GM18508 (cell line): ENCODE data around the gene ARHGEF10L.

Experiments
- ATAC-seq: cut with Tn5 transposase; IDR thresholded peaks from one replicate; pipeline ENCODE4 v1.9.1; 2021; ENCODE audit warnings: moderate number of reproducible peaks; ENCODE audit not compliant: insufficient read depth, unreplicated experiment

Gene ARHGEF10L

GRCh38 chr1:17566417-17566816 is 26.9 kb downstream of the ARHGEF10L start:
- no peak for ATAC-seq

DNA sequence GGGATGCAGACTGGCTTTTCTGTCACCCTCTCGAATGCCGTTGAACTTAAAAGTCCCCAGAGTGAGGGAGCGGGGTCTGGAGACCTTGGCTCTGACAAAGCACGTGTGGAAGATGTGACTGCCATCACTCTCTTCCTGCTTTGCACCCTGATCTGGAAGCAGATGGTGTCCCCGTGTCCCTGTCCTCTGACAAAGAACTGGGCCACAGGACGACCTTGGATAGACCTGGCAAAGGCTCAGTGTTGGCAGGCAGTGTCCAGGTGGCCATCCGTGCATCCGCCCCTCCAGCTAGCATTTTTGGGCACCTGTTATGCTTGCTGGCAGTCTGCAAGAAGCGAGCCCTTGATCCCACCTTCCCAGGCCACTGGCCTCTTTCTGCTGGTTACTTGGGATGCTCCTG is 27.4 kb downstream of the ARHGEF10L start:
- no peak for ATAC-seq

GRCh38 chr1:17567582-17567981 is 28.1 kb downstream of the ARHGEF10L start:
- no peak for ATAC-seq

- ATAC-seq = no peak
These were observed 28.8 kb downstream of the ARHGEF10L start for GRCh38 chr1:17568014-17568900.

DNA sequence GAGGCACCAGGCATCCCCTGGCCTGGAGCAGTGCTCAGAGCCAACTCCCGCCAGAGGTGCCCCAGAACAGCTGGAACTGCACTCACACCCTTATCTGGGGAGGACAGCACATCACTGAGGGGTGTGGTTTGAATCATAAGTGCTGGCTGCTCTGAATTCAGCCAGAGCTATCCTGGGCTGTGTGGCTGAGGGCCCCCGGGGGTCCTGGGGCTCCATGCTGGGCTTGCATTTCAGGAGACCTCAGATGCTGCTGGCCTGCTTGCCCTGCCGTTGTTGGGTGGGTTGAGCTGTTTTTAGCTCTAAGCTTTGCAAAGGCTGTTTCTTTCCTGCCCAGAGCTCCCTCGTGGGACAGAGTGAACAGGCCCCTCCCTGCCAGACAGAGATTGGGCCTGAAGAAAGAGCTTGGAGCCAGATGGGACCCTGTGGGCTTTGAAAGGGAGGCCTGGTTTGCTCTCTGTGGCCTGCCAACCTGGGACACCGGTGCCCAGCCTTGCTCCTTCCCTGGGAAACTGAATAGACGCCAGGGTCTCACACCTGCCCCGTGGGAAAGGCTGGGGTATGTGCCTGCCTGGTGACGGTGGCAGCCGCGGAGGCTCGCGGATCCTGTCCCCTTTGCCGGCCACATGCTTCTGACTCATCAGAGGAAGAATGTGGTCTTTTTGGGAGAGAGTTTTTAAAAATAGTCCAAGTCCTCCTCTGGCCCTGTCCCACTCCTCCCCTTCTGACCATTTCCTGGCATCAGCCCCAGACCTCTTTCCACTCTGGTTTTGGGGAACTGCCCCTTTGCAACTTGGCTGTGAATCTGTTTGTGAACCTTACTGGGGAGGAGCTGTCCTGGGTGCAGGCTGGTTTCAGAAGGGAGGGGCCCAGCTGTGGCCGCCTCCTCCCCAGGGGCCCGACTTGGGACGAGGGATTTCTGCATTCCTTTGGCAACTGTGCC is 30.0 kb downstream of the ARHGEF10L start:
- no peak for ATAC-seq

DNA sequence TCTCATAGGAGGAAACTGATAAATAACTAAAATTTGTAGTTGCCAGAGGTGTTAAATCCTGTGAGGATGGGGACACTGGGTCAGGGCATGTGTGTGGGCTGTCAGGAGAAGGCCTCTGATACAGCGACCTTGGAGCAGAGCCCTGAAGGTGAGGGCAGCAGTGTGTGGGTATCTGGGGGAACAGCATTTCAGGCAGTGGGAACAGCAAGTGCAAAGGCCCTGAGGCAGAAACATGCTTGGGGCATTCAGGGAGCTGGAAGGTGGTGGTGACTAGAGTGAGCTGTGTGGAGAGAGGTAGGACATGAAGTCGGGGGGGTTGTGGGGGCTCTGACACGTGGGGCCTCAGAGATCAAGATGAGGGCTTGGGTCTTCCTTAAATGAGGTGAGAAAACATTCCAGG is 30.7 kb downstream of the ARHGEF10L start:
- ATAC-seq = no peak

- ATAC-seq = no peak
These were observed 32.9 kb downstream of the ARHGEF10L start for GRCh38 chr1:17572264-17572985.

DNA sequence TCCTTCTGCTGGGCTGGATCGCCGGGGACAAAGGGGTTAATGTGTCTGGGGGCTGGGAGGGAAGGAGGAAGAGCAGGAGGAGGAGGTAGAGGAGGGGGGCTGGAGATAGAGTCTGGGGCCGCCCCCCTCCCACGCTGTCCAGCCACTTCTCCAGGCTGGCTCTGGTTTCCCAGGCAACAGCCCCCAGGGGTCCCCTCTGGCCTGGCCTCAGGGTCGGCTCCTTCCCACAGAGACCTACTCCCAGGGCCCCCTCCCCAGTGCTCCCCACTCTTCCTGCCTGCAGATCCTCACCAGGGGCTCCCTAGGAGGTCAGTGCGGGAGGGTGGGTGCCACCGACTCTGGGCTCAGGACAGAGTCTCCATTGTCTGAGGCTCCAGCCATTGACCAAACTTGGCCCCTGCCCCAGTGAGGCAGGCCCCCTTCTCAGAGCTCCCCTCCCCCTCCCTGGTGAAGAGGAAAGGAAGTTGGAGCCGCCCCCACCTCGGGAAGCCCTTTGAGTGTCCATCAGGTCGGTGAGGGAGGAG is 34.1 kb downstream of the ARHGEF10L start:
- no peak for ATAC-seq

- no peak for ATAC-seq
These were observed 35.0 kb downstream of the ARHGEF10L start for GRCh38 chr1:17574516-17574915.

- ATAC-seq = no peak
These were observed 36.5 kb downstream of the ARHGEF10L start for GRCh38 chr1:17575797-17576518.

- no peak for ATAC-seq
These were observed 37.0 kb downstream of the ARHGEF10L start for GRCh38 chr1:17576519-17576853.

- ATAC-seq = no peak
These were observed 38.4 kb downstream of the ARHGEF10L start for GRCh38 chr1:17577907-17578297.

DNA sequence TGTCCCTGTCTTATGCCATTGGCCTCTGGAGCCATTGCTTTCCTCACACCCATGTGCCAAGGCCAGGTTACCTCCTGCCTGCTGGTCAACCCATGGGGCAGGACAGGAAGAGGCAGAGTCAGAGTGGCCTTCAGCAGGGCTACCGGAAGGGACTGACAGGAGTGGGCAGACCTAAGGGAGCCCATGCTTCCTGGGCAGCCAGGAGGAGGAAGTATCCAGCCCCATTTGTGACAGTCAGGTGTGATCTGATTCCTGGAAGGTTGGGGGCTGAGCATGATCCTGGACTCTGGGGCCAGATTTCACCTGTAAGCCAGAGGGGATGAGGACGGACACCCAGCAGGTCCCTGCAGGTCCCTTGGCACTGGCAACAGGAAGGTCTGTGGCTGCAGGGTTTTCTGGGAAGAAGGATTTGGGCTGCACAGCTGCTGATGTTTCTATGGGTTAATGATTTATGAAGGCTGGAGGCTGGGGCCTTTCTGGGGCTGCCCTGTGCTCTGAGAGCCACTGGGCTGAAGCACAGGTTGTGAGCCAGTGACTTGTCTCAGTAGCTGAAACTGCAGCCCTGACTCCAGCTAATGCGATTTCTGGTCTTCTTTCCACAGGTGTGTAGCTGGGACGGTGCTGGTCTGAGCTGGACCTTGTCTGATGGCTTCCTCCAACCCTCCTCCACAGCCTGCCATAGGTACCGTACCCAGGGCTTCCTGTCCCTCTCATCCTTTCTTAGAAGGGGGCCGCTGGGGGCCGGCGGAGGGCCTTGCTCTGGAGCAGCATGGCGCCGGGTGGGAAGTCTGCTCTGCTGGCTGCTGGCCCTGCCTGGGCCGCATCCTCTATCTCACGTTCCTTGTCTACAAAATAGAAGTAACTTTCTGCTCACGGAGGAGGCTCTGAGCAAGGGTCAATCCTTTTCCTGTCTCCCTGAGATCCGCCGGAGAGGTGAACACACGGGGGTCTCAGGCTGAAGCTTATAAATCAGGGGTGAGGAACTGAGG is 40.7 kb downstream of the ARHGEF10L start:
- ATAC-seq = no peak

DNA sequence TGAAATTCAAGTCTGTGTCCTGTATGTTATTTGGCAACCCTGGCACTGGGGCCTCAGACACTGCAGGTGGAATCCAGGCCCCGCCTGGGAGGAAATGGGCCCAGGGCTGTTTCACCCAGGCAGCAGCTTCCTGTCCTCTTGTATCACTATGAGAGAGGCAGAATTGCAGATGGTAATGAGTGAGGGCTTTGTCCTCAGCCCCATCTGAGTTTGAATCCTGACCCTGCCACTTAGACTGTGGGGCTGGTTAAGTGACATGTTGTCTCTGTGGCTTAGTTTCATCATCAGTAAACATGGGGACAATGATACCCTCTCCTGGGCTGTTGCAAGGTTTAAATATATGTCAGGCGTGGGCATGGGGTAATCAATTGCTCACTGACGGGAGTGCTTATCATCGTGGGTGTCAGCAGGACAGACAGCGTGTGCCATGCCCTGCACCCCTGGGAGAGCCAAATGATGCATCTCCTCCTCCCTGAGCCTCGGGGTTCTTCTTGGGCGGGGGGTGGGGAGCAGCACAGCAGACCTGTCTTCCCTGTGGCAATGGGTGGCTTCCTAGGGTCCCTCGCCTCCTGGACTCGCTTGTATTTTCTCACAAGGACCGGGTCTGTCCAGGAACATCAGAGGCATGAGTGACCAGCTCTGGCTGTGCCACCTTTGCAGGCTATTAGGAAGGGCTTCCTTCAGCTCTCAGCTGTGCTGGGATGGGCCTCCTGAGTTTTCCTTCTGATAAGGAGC is 42.1 kb downstream of the ARHGEF10L start:
- no peak for ATAC-seq

DNA sequence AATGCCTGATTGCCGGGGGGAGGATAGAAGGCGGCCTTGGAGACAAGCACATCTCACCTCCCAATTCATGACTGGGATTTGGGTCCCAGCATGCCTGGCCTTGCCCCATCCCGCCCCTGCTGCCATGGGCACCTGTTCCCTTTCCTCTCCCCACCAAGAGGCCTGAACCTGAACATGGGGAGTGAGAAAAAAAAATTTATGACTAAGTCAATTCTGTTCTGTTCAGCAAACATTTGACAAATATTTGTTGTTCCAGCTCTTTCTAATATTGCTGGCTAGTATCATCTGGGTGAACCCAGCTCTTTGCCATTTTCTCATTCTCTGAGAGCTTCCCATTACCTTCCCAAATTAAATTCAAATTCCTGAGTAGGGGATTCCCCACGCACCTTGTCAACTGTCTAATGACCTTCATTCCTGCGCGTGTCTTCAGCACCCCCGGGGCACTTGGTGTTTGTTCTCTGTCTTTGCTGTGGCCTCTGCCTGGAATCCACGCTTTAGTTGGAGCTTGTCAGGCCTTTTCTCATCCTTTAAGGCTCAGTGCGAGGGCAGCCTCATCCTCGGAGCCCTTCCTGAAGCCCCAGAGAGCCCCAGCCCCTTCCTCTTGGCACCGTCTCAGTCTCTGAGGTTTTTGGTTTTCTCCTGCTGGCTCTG is 42.8 kb downstream of the ARHGEF10L start:
- ATAC-seq = no peak

DNA sequence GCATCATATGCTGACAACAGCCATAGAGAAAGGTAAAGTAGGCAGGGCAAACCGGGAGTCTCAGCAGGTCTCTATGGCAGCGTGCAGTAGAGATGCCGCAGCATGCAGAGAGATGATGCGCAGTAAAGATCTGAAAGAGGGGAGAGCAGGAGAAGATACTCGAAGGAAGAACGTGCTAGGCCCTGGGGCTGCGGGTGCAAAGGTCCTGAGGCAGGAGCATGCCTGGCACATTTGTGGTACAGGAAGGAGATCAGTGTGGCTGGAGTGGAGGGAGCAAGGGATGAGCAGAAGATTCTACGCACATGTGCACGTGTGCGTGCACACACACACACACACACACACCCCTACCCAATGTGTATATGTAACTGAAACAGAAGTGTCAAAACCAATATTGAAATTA is 45.0 kb downstream of the ARHGEF10L start:
- no peak for ATAC-seq

DNA sequence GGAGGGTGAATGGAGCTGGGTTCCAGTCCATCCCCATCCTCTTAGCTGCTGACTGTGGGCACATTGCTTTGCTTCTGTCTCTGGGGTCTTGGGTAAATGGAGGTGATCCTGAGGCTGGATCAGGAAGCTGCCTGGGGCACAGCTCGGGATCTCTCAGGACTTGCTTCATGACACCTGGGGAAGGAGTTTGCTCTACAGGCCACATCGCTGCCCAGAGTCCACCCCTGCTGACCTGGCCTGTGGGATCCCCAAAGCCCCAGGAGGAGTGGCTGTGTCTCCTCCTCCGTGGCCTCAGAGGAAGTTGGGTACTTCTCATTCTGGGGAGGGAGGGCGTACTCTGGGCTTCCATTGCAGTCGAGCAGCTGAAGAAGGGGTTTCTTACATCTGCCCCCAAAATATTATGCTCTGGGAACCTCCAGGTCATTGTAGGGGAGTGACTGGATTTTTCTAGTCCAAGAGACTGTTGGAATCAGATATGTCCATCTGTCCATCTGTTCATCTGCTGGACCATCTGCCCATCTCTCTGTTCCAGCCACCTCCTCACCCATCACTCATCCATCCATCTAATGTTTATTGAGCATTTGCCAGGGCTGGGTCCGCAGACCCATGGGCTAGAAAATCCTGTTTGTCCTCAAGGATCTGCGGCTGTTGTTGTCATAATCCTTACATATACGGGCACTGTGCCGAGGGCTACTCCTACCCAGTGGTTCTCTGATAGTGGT is 45.9 kb downstream of the ARHGEF10L start:
- ATAC-seq = no peak
